Thyroid gland (tissue), 4 donors: ENCODE results near the gene NRDC. TPM values are rescaled to one million over a fixed set of nuclear protein-coding genes. Genes with fewer than 3 reads are reported as not detected.
A peak's percentile ranks its signal among the peaks of the same experiment; 100 is the strongest.

ENCODE experiments used
- DNase-seq, 2 donors: peaks; one replicate each; pipeline ENCODE4 v3.0.0-alpha.2; 2019
- H3K27ac ChIP-seq, 3 donors: fragments of 200-600 bp; sonication (generic); 1 replicate in 2 of 3; 2 replicates in 1 of 3; pipeline ENCODE4 v1.5.1; 2016 to 2019; ENCODE audit warnings: mild to moderate bottlenecking in 1 of 3, moderate library complexity in 1 of 3
- H3K27me3 ChIP-seq: fragments of 200-600 bp; sonication (generic); one replicate; pipeline ENCODE4 v1.5.1; 2019
- H3K36me3 ChIP-seq, 2 donors: fragments of 200-600 bp; sonication (generic); one replicate each; pipeline ENCODE4 v1.5.1; 2016 to 2019
- H3K4me1 ChIP-seq, 2 donors: fragments of 200-600 bp; sonication (generic); one replicate each; pipeline ENCODE4 v1.5.1; 2017 to 2019
- H3K4me3 ChIP-seq, 3 donors: fragments of 200-600 bp; sonication (generic); replicated peaks in 1 of 3; 1 replicate in 2 of 3; 2 replicates in 1 of 3; pipeline ENCODE4 v1.5.1; 2016; ENCODE audit warnings: mild to moderate bottlenecking in 1 of 3
- H3K9me3 ChIP-seq: fragments of 200-600 bp; sonication (generic); one replicate; pipeline ENCODE4 v1.5.1; 2017
- POLR2A ChIP-seq, 2 donors: fragments of 450-650 bp; IDR thresholded peaks; one replicate each; pipeline ENCODE4 v1.6.1; 2017; ENCODE audit warnings: antibody characterized with exemption in 2 of 2, mild to moderate bottlenecking in 2 of 2, moderate library complexity in 1 of 2
- WGBS, 2 donors: methylation state at CpG; one replicate each; pipeline ENCODE4 v1.1.5; 2017; 5-methylcytosine and 5-hydroxymethylcytosine counted together
- intact Hi-C: fragments of 100-400 bp; cut with DNase I; formaldehyde crosslinking; loops from one replicate; pipeline ENCODE4 v1.15.1; 2023
- total RNA-seq, 4 donors: library from RNA; depleted of rRNA; stranded (reverse); fragments of >200 nt; gene quantifications; one replicate each; pipeline ENCODE4 v1.2.3, GENCODE V29; 2016
- TF ChIP-seq, protein P1 (sequence below), 6 experiments: fragments of 200-600 bp in 3 of 6; fragments of 450-650 bp in 3 of 6; sonication (generic) in 3 of 6; IDR thresholded peaks; one replicate each; pipeline ENCODE4 v1.5.1; 2016 to 2019; ENCODE audit warnings: antibody characterized with exemption in 6 of 6, mild to moderate bottlenecking in 2 of 6, inconsistent platforms in 1 of 6, moderate library complexity in 1 of 6

Gene NRDC
- total RNA-seq, 4 donors from 2014 or later = 75.0 to 98.7 (median 79.3) TPM

DNA sequence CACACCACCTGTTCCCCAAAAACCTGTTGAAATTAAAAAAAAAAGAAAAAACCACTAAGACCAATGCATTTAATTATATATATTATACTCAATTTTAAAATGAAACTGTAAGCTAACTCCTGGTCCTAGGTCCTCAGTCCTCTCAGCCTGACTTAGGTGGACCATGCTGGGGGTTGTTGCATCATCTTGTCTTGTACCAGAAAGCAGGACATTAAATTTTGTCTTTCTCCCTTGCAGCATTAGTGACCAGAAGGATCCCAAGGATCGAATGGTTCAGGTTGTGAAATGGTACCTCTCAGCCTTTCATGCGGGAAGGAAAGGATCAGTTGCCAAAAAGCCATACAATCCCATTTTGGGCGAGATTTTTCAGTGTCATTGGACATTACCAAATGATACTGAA is 97.6 kb downstream of the NRDC start:
- Histone ChIP-seq H3K9me3 (no peaks in the 10 kb centered on the region), H3K27me3 (no peaks in the 10 kb centered on the region), H3K4me3 (no peak overlapping the region), H3K36me3 (peaks cover 10 to 18% of the 10 kb centered on the region in 2 donors), H3K4me1 (no peaks in the 10 kb centered on the region), H3K27ac (no peak overlapping the region)
- TF ChIP-seq, protein P1, sequence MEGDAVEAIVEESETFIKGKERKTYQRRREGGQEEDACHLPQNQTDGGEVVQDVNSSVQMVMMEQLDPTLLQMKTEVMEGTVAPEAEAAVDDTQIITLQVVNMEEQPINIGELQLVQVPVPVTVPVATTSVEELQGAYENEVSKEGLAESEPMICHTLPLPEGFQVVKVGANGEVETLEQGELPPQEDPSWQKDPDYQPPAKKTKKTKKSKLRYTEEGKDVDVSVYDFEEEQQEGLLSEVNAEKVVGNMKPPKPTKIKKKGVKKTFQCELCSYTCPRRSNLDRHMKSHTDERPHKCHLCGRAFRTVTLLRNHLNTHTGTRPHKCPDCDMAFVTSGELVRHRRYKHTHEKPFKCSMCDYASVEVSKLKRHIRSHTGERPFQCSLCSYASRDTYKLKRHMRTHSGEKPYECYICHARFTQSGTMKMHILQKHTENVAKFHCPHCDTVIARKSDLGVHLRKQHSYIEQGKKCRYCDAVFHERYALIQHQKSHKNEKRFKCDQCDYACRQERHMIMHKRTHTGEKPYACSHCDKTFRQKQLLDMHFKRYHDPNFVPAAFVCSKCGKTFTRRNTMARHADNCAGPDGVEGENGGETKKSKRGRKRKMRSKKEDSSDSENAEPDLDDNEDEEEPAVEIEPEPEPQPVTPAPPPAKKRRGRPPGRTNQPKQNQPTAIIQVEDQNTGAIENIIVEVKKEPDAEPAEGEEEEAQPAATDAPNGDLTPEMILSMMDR (IDR thresholded peaks at IDR 0.05) = no peak
- TF ChIP-seq POLR2A (IDR thresholded peaks at IDR 0.05) = no peak
- 97 to 98% methylated on average over 3 of the region's 3 CpGs for WGBS, 2 donors
- intact Hi-C loops = no loop called here
- no peak for DNase-seq

DNA sequence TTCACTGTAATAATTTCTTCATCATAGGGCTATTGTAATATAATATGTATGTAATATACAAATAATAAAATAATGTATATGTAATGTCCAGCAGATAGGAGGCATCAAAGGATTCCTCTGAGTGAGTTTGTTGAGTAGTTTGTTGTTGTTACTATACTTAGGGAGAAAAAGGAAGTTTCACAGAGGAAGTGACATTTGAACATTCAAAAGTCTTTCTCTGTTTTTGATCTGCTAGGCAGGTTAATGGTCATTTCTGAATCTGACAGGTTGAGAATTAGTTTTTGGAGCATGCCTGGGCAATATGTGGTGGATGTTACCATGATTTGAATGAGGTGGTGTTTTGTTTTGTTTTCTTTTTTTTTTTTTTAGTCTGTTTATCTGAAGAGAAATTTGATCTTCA is 102.1 kb downstream of the NRDC start:
- no peaks in the 10 kb centered on the region for H3K27me3 ChIP-seq
- H3K4me1 ChIP-seq = no peaks in the 10 kb centered on the region
- peaks cover 0 to 9% of the 10 kb centered on the region in 2 donors for H3K36me3 ChIP-seq
- H3K9me3 ChIP-seq = no peaks in the 10 kb centered on the region
- no peak for DNase-seq
- no peak overlapping the region for H3K4me3 ChIP-seq
- H3K27ac ChIP-seq = no peak overlapping the region
- intact Hi-C loops = no loop called here
- TF ChIP-seq, protein P1 (IDR thresholded peaks at IDR 0.05) = no peak

DNA sequence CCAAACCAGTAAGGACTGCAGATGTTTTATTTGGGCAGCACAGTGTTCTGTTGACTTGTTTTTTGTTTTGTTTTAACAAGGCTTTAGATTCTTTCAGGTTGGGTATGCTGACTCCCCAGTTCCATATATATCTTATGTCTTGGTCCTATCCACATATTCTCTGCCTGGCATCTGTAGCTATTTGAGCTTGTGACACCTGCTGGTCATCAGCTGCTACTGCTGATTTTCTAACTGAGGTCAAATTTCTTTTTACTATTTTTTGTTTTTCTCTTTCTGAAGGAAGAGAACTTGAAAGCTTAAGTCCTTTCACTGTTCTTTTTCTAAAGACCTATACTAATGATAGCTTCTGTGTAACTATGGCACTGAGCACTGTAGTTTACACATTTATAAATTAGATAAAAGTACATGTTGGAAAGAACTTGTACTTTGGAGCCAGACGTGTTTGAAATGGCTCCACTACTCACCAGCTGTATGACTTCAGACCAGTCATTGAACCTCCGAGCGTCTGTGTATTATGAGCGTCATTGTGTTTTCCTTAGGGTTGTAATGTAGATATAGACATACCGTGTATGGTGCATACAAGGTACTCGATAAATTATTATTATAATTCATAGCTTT is 109.4 kb downstream of the NRDC start:
- 85 to 86% methylated on average over 6 of the region's 6 CpGs for WGBS, 2 donors
- peak; percentile 22 to 23 for DNase-seq
- H3K4me3 ChIP-seq = no peak overlapping the region
- H3K36me3 ChIP-seq = peaks cover 11 to 18% of the 10 kb centered on the region in 2 donors
- TF ChIP-seq, protein P1 (IDR thresholded peaks at IDR 0.05) = peak; percentile 67 to 86 (median 80)
- no peak for TF ChIP-seq POLR2A (IDR thresholded peaks at IDR 0.05)
- intact Hi-C loops = loop anchor here (10.0 kb wide), 1 partner anchor 154 kb away; the partner anchor contains the start of gene OSBPL9
- H3K9me3 ChIP-seq = no peaks in the 10 kb centered on the region
- H3K27ac ChIP-seq = no peak overlapping the region
- no peaks in the 10 kb centered on the region for H3K27me3 ChIP-seq
- H3K4me1 ChIP-seq = no peaks in the 10 kb centered on the region

DNA sequence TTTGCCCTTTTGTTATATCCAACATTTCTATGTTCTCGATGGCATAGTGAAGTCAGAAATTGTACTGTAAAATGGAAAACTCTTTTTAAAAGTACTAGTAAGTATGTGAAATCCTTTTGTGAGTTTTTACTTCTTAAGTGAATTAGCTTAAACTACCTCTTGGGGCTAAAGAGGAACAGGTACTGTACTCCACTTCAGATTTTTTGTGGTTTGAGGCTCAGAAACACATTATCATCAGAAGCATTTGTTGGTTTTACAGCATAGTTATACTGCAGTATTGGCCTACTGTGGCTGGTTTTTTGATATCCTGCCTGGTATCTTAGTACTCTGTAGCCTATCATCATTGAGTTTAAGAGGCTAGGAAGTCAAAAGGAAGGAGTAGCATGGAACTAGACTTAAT is 117.2 kb downstream of the NRDC start:
- Histone ChIP-seq H3K4me1 (peaks cover 0 to 6% of the 10 kb centered on the region in 2 donors), H3K4me3 (no peak overlapping the region), H3K36me3 (peaks cover 2 to 11% of the 10 kb centered on the region in 2 donors), H3K27me3 (no peaks in the 10 kb centered on the region), H3K9me3 (no peaks in the 10 kb centered on the region), H3K27ac (no peak overlapping the region)
- intact Hi-C loops = loop anchor here (10.0 kb wide), 1 partner anchor 147 kb away; the partner anchor contains the start of gene OSBPL9
- no peak for TF ChIP-seq POLR2A (IDR thresholded peaks at IDR 0.05)
- TF ChIP-seq, protein P1 (IDR thresholded peaks at IDR 0.05) = no peak
- DNase-seq = no peak
- 94 to 100% methylated on average over 1 of the region's 1 CpG for WGBS, 2 donors

DNA sequence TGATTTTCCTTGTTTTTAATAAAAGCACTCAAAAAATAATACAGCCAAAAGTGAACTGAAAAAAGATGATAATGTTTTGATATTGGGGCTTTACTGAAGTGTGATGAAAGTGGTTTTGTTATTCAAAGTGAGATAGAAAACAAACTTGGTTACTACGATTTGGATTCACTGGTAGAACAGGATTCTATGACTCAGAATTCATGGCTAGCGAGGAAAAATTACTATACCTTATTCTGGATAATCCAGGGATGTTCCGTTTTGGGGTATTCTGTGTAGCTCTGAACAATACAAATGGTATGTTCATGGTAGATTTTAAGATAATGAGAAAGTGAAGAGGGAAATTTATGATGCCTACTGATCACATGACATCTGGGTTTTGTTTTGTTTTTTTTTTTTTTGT is 117.7 kb downstream of the NRDC start:
- H3K4me3 ChIP-seq = no peak overlapping the region
- DNase-seq = no peak
- WGBS, 2 donors = 85 to 93% methylated on average over 3 of the region's 3 CpGs
- H3K27me3 ChIP-seq = no peaks in the 10 kb centered on the region
- no peaks in the 10 kb centered on the region for H3K9me3 ChIP-seq
- intact Hi-C loops = loop anchor here (10.0 kb wide), 1 partner anchor 146 kb away; the partner anchor contains the start of gene OSBPL9
- TF ChIP-seq POLR2A (IDR thresholded peaks at IDR 0.05) = no peak
- TF ChIP-seq, protein P1 (IDR thresholded peaks at IDR 0.05) = no peak
- no peak overlapping the region for H3K27ac ChIP-seq
- H3K36me3 ChIP-seq = peaks cover 0 to 7% of the 10 kb centered on the region in 2 donors
- peaks cover 0 to 6% of the 10 kb centered on the region in 2 donors for H3K4me1 ChIP-seq
